B cell (primary cell): Measurements from ENCODE around the gene NUCB1. TPM values are rescaled to one million over a fixed set of nuclear protein-coding genes. Genes with fewer than 3 reads are reported as not detected.
A peak's percentile ranks its signal among the peaks of the same experiment; 100 is the strongest.
"Not testable (repeated sequence)": the region's sequence is repeated elsewhere in the genome, so short reads cannot be mapped to it uniquely, and the experiment has no call there.

Experiments
- ATAC-seq: fragments of 200-7000 bp; cut with Tn5 transposase; one replicate; pipeline ENCODE4 v1.10.0; 2021; ENCODE audit warnings: low read depth, mild to moderate bottlenecking, moderate number of reproducible peaks, moderate library complexity
- CTCF ChIA-PET: fragments of 350-600 bp; sonication (Branson Sonifier 250); formaldehyde crosslinking; loops from one replicate; lab custom pipeline; 2021; ENCODE audit warnings: antibody characterized with exemption, inconsistent platforms; lab: Charles Lee
- POLR2A ChIA-PET: fragments of 350-600 bp; sonication (Branson Sonifier 250); formaldehyde crosslinking; loops from one replicate; lab custom pipeline; 2021; ENCODE audit warnings: antibody characterized with exemption; lab: Charles Lee
- DNase-seq: peaks from one replicate; pipeline ENCODE4 v3.0.0; 2013
- H2AFZ ChIP-seq: 2 replicates; pipeline ENCODE4 v1.6.1; 2012; ENCODE audit warnings: mild to moderate bottlenecking, low read depth, low read length; ENCODE audit not compliant: insufficient read depth, poor library complexity, severe bottlenecking
- H3K27ac ChIP-seq, 2 donors: 1 replicate in 1 of 2; 2 replicates in 1 of 2; pipeline ENCODE4 v1.5.1; 2012 to 2013; ENCODE audit warnings: low read length in 2 of 2, mild to moderate bottlenecking in 2 of 2, moderate library complexity in 1 of 2
- H3K27me3 ChIP-seq, 4 experiments: fragments of 200-600 bp in 1 of 4; sonication (generic) in 1 of 4; replicated peaks in 1 of 4; 1 replicate in 2 of 4; 2 replicates in 2 of 4; pipeline versions ENCODE4 v1.6.1 to v1.7.0; 2013 to 2016; ENCODE audit warnings: low read length in 3 of 4, mild to moderate bottlenecking in 2 of 4, mixed read lengths in 1 of 4, moderate library complexity in 1 of 4; ENCODE audit not compliant: insufficient read depth in 4 of 4, control insufficient read depth in 3 of 4; ENCODE audit errors: control extremely low read depth in 1 of 4
- H3K36me3 ChIP-seq, 2 experiments: replicated peaks in 1 of 2; 1 replicate in 1 of 2; 2 replicates in 1 of 2; pipeline versions ENCODE4 v1.6.1 to v1.7.1; 2013; ENCODE audit warnings: low read length in 1 of 2; ENCODE audit not compliant: insufficient read depth in 2 of 2, control insufficient read depth in 1 of 2; ENCODE audit errors: control extremely low read depth in 1 of 2, extremely low read depth in 1 of 2
- H3K4me1 ChIP-seq, 2 donors: fragments of 200-600 bp in 1 of 2; sonication (generic) in 1 of 2; 1 replicate in 1 of 2; 2 replicates in 1 of 2; pipeline versions ENCODE4 v1.5.1 to v1.6.1; 2013 to 2017; ENCODE audit warnings: low read length in 2 of 2; ENCODE audit not compliant: control insufficient read depth in 2 of 2, insufficient read depth in 2 of 2
- H3K4me2 ChIP-seq: replicated peaks from 2 replicates; pipeline ENCODE3; 2012; ENCODE audit warnings: mild to moderate bottlenecking, low read depth, low read length; ENCODE audit not compliant: poor library complexity, severe bottlenecking
- H3K4me3 ChIP-seq, 5 experiments: fragments of 200-600 bp in 1 of 5; sonication (generic) in 1 of 5; 1 replicate in 3 of 5; 2 replicates in 2 of 5; pipeline versions ENCODE4 v1.5.1 to v1.7.0; 2011 to 2016; ENCODE audit warnings: low read length in 4 of 5, mild to moderate bottlenecking in 4 of 5, low read depth in 2 of 5, control low read depth in 1 of 5, moderate library complexity in 1 of 5; ENCODE audit not compliant: insufficient read depth in 1 of 5; ENCODE audit errors: control extremely low read depth in 1 of 5, extremely low read depth in 1 of 5
- H3K79me2 ChIP-seq: fragments of 200-600 bp; sonication (generic); one replicate; pipeline ENCODE4 v1.6.0; 2016; ENCODE audit warnings: low read length; ENCODE audit not compliant: control insufficient read depth, insufficient read depth
- H3K9ac ChIP-seq: fragments of 200-600 bp; sonication (generic); 2 replicates; pipeline ENCODE4 v1.6.1; 2017; ENCODE audit warnings: mild to moderate bottlenecking, low read length, moderate library complexity
- H3K9me3 ChIP-seq, 3 donors: one replicate each; pipeline versions ENCODE4 v1.6.1 to v1.7.1; 2013; ENCODE audit warnings: low read length in 2 of 3; ENCODE audit not compliant: control insufficient read depth in 2 of 3, insufficient read depth in 1 of 3; ENCODE audit errors: control extremely low read depth in 1 of 3
- H4K20me1 ChIP-seq: 2 replicates; pipeline ENCODE4 v1.6.0; 2012; ENCODE audit warnings: mild to moderate bottlenecking, low read length; ENCODE audit not compliant: insufficient read depth, control insufficient read depth, poor library complexity, severe bottlenecking
- H3K27ac Mint-ChIP-seq: one replicate; pipeline ENCODE4 v1.8.0; 2021; ENCODE audit warnings: mixed read lengths
- H3K27me3 Mint-ChIP-seq: one replicate; pipeline ENCODE4 v1.8.0; 2021; ENCODE audit warnings: mixed read lengths
- H3K4me1 Mint-ChIP-seq: one replicate; pipeline ENCODE4 v1.8.0; 2021; ENCODE audit warnings: mixed read lengths
- H3K4me3 Mint-ChIP-seq: one replicate; pipeline ENCODE4 v1.8.0; 2021; ENCODE audit warnings: mixed read lengths
- H3K9me3 Mint-ChIP-seq: one replicate; pipeline ENCODE4 v1.8.0; 2022; ENCODE audit warnings: mixed read lengths; ENCODE audit not compliant: insufficient read depth
- CTCF ChIP-seq: fragments of 200-600 bp; IDR thresholded peaks from one replicate; pipeline ENCODE4 v1.8.0; 2022; ENCODE audit warnings: antibody characterized with exemption, mild to moderate bottlenecking
- EZH2 ChIP-seq: IDR thresholded peaks from 2 replicates; pipeline ENCODE4 v1.6.1; 2012; ENCODE audit warnings: borderline replicate concordance, low read depth, mild to moderate bottlenecking, moderate library complexity, low read length; ENCODE audit not compliant: insufficient read depth, poor library complexity, severe bottlenecking
- WGBS: methylation state at CpG from one replicate; pipeline ENCODE4 v1.1.5; 2013; ENCODE audit warnings: missing lambda C conversion rate; ENCODE audit not compliant: insufficient coverage; 5-methylcytosine and 5-hydroxymethylcytosine counted together
- intact Hi-C: fragments of 100-400 bp; cut with micrococcal nuclease; formaldehyde crosslinking; loops from one replicate; pipeline ENCODE4 v1.10.0; 2022
- polyA plus RNA-seq: library from polyadenylated mRNA; depleted of rRNA; stranded (reverse); fragments of >200 nt; gene quantifications from 2 replicates; pipeline ENCODE4 v1.2.3, GENCODE V29; 2012
- total RNA-seq, 2 donors: library from RNA; stranded (reverse); fragments of 120-200 nt in 1 of 2; gene quantifications; 1 replicate in 1 of 2; 2 replicates in 1 of 2; pipeline versions ENCODE4 v1.2.3 to v1.2.4, GENCODE V29; 2013 to 2022

Gene NUCB1
- total and polyA plus RNA-seq, 2 donors (not counting 1 experiment from before 2014, with no cell fraction given) = 118 to 134 TPM

- DNase-seq (no peak), ATAC-seq (no peak)
- TF ChIP-seq CTCF (no peak), EZH2 (no peak)
- peaks cover 4% of the 10 kb centered on the region for H3K4me1 Mint-ChIP-seq
- ChIA-PET CTCF (no interaction called here), POLR2A (no interaction called here)
- Histone ChIP-seq H3K9ac (no peak overlapping the region), H3K79me2 (peaks cover 7% of the 10 kb centered on the region), H3K27ac (no peak overlapping the region), H2AFZ (no peak overlapping the region), H3K4me1 (peaks cover 4 to 8% of the 10 kb centered on the region in 2 donors), H3K4me2 (no peak overlapping the region), H3K4me3 (no peak overlapping the region), H4K20me1 (peaks cover 5% of the 10 kb centered on the region), H3K9me3 (peaks cover 0 to under 1% (median 0%) of the 10 kb centered on the region in 3 donors), H3K27me3 (no peaks in the 10 kb centered on the region), H3K36me3 (peaks cover 17 to 44% of the 10 kb centered on the region in 2 experiments)
- H3K27me3 Mint-ChIP-seq = no peaks in the 10 kb centered on the region
- 96% methylated on average over 12 of the region's 14 CpGs for WGBS
- intact Hi-C loops = no loop called here
- H3K27ac Mint-ChIP-seq = no peak overlapping the region
- H3K4me3 Mint-ChIP-seq = no peak overlapping the region
- no peaks in the 10 kb centered on the region for H3K9me3 Mint-ChIP-seq
Measured at GRCh38 chr19:48907671-48908070, 7.6 kb downstream of the NUCB1 start.

GRCh38 chr19:48909424-48910077 is 9.4 kb downstream of the NUCB1 start:
- H3K27ac Mint-ChIP-seq = peak overlapping the region; percentile 20
- peak; percentile 24 for ATAC-seq
- intact Hi-C loops, H3K79me2 ChIP-seq, H2AFZ ChIP-seq, H3K4me3 Mint-ChIP-seq, H3K9me3 ChIP-seq, H3K9ac ChIP-seq, H3K9me3 Mint-ChIP-seq, H3K27me3 Mint-ChIP-seq, H3K4me1 Mint-ChIP-seq, H3K27me3 ChIP-seq, H3K27ac ChIP-seq, H3K4me1 ChIP-seq, DNase-seq, H3K4me3 ChIP-seq, H3K4me2 ChIP-seq, H4K20me1 ChIP-seq: not testable (repeated sequence)
- CTCF ChIA-PET = interaction anchor here (0.6 kb wide), 1 partner anchor 641 kb away, joined by 3 read pairs; no protein-coding TSS in a partner anchor
- WGBS = 34% methylated on average over 5 of the region's 11 CpGs
- peaks cover 15 to 56% of the 10 kb centered on the region in 2 experiments for H3K36me3 ChIP-seq
- POLR2A ChIA-PET = interaction anchor here (0.7 kb wide), 1 partner anchor 862 kb away, joined by 5 read pairs; no protein-coding TSS in a partner anchor
